NCI-H2029 treated with DMSO at 0.1 percent for 48 hours (cell line): Measurements from ENCODE around the gene TGM3.

Experiments used
- DNase-seq: peaks from one replicate; lab custom pipeline; 2025; lab: John Stamatoyannopoulos, UW

Gene TGM3

DNA sequence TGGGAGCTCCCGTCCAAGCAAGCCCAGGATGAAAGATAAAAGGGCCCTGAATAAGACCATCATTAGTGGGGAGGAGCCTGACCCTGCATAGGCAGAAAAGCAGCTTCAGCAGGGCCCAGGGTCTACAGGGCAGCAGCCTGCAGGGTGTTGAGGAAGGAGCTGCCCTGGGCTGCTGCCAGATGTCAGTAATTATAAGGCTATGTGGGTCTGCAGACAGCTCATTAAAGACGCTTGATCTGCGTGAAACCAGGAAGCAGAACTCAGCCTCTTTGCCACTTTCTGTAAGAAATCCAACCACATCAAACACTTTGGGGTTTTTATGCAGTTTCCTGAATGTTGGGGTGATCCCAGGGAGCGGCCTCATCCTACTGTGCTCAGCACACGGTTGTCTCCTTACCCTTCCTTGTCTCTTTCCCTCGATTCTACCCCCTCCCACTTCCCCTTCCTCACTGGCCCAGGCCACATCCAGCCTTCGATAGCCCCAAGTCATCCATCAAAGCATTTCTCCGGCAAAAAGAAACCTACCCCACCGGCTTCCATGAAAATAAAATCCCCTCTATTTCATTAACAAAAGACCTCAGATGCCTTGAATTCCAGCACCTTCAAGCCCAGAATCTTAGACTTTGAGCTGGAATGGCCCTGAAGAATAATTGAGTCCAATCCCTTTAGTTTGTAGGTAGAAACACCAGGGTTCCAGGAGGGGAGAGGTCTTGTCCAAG is 83.9 kb downstream of the TGM3 start:
- no peak for DNase-seq

- no peak for DNase-seq
These were observed 84.8 kb downstream of the TGM3 start, which contains the start of gene TGM6 for GRCh38 chr20:2380601-2381000. Gene TGM6 (plus strand): TSS chr20:2380901. CDS start chr20:2380969, 68 bp downstream.

DNA sequence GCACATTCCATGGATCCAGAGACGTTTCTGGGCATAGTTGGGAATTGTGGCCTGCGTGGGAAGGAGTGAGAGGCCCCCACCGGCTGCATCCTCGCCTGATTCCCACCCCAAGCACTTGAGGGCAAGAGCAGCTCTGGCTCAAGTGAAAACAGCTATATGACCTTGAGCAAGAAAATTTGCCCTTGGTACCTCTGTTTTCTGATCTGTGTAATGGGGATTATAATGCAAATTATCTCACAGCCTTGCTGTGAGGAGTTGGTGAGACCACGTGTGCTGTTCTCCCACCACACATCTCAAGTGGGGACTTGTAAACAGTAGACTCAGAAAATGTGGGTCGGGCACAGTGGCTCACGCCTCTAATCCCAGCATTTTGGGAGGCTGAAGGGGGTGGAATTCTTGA is 85.5 kb downstream of the TGM3 start:
- no peak for DNase-seq

DNA sequence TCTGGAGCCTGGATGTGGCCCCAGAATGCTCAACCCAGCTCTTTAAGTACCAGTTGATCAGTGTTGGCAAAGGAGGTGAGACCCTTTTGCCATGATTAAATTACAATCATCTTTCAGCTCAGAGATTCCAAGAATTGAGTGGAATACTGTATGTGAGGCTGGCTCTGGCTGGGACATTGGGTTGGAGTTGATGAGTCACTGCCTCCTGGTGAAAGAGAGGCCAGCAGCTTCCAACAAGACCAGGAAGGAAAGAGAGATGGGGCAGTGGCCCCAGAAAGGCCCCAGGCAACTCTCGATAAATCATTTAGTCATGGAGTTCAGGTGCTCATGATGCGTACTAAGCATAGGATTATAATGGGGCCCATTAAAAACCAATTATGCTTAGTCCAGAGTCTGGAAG is 87.0 kb downstream of the TGM3 start:
- DNase-seq: no peak

DNA sequence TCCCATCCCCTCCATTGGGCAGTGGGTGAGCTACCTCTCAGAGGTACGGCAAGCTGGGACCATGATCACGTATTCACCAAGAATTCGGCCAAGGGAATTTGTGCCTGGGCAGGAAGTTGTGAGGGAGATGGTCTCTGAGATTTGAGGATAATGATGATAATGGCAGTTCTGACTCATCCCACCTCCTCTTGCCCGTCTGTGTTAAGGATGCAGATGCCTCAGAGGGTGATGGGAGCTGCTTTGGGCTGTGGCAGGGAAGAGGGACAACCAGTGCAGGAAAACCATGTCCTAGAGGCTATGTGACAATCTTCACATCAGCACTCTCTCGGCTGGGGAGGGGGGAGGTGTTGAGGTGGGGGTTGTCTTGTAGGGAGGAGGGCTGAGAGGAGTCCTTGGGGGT is 89.2 kb downstream of the TGM3 start:
- no peak for DNase-seq

- DNase-seq: no peak
These were observed 89.7 kb downstream of the TGM3 start for GRCh38 chr20:2385496-2385895.

DNA sequence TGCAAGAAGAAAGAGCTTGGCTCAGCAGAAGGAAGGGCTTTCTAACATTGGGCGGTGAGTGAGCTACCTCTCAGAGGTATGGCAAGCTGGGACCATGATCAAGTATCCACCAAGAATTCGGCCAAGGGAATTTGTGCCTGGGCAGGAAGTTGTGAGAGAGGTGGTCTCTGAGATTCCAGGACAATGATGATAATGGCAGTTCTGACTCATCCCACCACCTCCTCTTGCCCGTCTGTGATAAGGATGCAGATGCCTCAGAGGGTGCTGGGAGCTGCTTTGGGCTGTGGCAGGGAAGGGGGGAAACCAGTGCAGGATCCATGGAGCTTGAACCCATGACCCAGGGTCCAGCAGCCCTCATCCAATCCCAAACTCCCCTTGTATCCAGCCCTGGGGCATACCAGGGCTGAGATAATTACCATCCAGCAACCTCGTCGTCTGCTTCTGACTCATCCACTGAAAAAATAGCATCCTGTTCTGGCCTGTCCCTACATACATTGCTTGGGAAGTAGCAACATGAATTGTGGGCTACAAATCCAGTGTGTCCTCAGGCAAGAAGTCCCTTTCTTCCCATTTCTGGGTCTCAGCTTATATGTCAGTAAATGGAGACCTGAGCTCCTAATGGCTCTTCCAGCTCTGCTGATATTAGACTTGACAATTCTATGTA is 90.8 kb downstream of the TGM3 start:
- no peak for DNase-seq

DNA sequence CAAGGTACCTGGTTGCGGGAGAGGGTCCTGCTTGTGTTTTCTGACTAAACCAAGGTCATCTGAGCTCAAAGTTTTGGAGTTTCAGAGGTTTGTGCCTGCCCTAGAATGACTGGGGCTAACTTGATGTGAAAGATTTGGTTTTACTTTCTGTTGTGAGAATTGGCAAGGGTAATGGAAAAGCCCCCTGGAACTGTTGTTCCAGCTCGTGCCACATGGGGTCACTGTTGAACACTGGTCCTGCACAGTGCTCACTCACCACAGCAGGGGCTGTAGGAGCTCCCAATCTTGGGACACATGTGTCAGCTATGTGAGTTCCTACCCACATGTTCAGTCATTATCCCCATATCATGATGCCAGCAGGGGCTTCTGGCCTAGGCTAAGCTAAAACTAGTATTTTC is 91.4 kb downstream of the TGM3 start:
- DNase-seq: no peak

DNA sequence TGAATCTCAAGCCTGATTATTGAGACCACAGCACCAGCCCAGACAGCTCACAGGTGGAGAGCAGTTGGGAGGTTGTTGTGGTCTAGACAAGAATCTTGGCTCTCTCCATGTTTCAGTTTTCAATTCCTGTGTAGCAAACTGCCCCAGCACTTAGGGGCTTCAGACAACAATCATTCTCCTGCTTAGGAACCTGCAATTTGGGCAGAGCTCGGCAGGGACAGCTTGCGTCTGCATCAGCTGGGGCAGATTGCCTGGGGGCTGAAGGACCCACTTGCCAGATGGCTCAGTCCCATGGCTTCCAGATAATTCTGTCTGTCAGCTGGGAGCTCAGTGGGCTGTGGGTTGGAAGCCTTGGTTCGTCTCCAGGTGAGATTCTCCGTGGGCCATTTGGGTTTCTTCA is 91.8 kb downstream of the TGM3 start:
- DNase-seq: no peak
